Skin of body (tissue), 2 donors: ENCODE data around the gene ADD1. TPM values are rescaled to one million over a fixed set of nuclear protein-coding genes. Genes with fewer than 3 reads are reported as not detected.
A peak's percentile ranks its signal among the peaks of the same experiment; 100 is the strongest.

Experiments
- DNase-seq: peaks from one replicate; lab custom pipeline; 2025; lab: John Stamatoyannopoulos, UW
- total RNA-seq: library from RNA; depleted of rRNA; stranded (reverse); fragments of >200 nt; gene quantifications from one replicate; pipeline ENCODE4 v1.2.3, GENCODE V29; 2014

Gene ADD1
- total RNA-seq, 1 donor from 2014 or later, result 159 TPM

DNA sequence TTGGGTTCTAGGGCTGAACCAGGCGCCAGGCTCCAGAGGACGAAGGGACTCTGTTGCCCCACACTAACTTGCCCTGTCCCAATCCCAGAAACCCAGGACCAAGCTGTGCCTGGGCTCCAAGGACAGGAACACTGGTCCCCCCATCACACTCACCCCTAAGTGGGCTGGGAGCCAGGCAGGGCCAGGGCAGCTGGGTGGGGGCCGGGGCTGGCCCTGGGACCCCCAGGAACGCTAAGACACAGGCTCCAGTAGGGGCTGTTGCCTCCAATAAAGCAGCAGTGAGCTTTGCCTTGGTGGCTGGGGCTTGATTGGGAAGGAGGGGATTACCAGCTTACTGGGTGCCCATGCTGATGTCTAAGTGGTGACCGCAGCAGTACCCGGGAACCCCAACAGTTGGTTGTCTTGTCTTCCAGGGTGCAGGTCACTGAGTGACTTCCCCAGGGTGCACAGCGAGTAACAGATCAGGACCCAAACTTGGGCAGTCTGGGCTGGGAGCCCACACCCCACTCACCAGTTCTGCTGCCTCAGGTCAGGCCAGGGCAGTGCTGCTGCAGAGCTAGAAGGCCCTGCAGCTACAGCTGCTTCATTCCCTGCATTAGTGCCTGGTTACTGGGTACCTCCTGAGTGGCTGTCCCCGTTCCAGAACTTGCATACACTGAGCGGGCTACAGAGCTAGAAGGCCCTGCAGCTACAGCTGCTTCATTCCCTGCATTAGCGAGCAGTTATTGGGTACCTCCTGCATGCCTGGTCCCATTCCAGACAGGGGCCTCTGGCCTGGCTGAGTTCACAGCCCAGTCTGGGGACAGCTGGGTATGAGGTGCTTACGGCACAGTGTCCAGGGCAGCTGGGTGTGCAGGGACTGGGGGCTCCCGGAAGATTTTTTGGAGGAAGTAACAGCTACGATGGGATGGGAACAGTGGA lies 9.4 kb upstream of the ADD1 start:
- DNase-seq, result no peak

DNA sequence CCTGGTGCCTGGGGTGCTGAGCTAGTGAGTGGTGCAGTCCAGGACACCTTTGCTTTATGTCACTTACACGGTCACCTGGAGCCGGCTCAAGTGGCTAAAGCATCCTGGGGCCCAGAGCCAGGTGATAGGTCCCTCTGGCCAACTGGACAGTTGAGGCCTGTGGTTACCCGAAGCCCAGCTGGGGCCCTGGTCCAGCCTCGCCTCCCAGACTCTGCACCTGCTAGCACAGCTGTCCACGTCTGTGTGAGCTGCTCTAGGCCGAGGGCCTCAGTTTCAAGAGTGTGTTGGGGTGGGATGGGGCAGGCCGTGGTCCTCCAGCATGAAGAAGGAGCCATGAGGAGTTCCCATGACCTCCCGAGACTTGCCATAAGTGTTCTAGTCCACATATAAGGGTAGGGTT lies 7.7 kb upstream of the ADD1 start:
- DNase-seq, result no peak

DNA sequence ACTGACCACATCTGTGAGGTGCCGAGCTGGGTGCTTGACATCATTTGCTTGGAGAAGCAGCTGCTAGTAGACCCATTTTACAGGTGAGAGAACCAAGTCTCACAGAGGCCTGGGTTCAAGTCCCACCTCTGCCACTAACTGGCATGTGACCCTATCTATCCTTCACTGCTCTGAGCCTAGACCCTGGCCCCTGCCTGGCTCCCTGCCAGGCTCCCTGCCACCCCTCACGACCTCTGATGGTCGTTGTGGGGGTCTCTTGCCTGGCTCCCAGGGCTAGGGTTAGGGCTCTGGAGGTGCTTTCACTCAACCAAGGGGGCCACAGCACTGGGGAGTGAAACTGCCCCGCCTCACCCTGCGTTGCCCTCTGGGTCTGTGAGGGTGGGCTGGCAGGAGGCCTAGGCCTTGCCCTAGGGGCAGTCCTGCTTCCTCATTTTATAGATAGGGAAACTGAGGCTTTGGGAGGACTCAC lies 7.2 kb upstream of the ADD1 start:
- no peak for DNase-seq

DNA sequence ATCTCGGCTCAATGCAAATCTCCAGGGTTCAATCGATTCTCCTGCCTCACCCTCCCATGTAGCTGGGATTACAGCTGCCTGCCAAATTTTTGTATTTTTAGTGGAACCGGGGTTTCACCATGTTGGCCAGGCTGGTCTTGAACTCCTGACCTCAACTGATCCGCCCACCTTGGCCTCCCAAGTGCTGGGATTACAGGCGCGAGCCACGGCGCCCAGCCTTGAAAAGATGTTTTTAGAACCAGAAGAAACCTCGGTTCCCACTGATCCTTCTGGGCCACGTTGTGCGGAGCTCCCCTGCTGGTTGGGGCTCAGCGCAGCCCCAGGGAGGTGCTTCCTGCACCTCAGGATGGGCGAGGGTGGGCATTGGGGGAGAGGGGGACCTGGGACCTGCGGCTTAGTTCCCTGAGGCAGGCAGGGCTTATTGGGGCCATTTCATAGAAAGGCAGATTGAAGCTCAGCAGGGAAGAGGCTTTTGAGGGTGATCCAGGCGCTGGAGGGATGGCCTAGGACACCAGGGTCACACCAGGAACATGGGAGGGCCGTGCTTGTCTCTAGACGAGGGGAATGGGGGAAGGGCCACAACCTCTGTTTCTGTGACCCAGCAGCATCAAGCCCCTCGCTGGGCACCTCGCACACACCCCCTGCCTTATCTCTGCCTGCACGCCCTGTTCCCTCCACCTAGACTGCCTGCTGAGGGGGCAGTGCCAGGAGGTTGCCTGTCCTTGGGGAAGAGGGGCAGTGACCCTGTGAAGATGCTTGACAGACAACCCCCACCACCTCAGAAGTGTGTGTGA lies 6.3 kb upstream of the ADD1 start:
- no peak for DNase-seq

DNA sequence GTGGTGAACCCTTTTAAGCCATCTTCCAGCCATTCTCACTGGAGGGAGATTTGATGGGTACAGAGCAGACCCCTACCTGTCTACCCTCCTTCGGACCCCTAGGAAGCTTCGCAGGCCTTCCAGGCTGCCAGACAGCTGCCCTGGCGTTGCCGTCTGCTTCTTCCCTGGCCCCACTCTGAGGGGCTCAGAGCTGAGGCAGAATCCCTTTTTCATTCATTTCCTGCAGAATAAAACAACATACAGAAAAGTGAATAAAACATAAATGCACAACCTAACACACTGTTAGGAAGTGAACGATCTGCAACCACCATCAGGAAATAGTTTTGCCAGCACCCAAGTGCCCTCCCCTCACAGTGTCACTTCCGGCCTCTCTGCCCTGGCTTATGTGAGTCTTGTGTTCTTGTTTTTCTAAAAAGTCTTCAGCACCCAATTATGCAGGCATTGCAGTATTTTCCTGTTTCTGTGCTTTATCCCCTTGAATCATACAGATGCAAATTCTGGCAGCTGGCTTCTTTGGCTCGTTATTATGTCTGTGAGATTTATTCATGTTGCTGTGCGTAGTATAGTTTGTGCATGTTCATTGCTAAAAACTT lies 5.6 kb upstream of the ADD1 start:
- DNase-seq, result peak; percentile 89

DNA sequence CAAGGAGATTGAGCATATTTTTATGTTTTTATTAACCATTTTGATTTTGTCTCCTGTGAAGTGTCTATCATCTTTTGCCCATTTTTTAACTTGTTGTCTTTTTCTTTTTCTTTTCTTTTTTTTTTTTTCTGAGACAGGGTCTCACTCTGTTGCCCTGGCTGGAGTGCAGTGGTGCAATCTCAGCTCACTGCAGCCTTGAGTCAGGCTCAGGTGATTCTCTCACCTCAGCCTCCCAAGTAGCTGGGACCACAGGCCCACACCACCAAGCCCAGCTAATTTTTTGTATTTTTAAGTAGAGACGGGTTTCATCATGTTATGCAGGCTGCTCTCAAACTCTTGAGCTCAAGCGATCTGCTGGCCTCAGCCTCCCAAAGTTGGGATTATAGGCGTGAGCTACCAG lies 4.6 kb upstream of the ADD1 start:
- DNase-seq, result no peak

DNA sequence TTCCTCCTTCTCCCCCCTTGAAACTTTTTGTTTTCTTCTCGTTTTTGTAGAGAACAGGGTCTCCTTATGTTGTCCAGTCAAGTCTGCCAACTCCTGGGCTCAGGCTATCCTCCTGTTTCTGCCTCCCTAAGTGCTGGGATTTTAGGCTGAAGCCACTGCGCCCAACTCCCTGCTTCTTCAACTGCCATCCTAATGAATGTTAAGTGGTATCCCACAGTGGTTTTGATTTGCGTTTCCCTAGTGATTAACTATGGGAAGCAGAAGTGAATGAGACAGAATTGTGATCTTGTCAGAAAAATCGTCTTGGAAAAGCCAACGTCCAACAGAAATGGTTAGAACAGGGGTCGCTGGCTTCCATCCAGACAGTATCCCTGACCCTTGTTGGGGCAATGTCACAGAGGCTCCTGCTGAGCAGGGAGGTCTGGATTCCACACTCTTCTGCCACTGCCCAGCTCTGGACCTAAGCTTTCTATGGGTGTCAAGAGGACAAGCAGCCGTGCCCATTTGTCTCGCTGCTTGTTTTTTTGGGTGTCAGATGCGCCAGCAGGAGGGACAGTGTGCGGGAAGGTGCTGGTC lies 869 bp upstream of the ADD1 start:
- no peak for DNase-seq

DNA sequence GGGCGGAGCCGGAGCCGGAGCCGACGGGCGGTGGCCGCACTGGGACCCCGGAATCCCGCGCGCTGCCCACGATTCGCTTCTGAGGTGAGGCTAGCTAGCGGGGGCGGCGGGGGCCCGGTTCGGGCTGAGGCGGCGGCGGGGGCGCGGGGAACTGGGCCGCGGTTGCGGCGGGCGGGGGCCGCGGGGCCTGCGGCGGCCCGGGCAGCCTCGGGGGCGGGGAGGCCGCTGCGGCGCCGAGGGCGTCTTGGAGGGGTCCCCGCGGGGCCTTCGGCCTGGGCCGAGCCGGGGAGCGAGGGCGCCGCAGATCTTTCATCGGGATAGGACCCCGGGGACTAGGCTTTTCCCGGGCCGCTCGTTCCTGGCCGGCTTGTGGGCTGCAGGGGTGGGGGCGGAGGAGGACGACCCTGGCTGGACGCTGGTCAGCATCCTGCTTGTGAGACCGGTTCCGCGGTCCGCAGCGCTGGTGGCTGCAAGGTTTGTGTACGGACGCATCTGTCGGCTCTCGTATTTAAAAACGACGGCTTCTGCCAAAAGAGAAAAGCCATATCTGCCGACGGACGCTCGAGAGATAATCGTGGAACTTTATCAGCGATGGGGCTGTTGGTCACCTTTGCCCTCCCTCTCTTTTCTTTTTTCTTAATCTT lies 419 bp downstream of the ADD1 start:
- no peak for DNase-seq

DNA sequence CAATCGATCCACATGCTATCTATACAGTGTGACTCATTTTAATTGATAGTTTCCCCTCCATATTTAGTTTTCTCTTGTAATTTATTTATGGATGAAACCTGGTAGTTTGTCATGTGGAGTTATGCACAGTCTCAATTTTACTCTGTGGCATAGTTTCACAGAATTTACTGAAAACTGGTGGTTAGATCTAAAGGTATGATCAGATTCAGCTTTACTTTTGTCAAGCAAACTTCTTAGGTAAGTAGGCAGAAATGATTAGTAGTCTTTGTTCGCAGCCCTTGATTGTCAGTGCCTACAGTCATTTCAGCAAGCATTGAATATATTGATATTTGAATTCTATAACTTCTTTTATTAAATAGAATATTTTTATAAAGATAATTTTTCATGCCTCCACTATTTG lies 2.5 kb downstream of the ADD1 start:
- no peak for DNase-seq

DNA sequence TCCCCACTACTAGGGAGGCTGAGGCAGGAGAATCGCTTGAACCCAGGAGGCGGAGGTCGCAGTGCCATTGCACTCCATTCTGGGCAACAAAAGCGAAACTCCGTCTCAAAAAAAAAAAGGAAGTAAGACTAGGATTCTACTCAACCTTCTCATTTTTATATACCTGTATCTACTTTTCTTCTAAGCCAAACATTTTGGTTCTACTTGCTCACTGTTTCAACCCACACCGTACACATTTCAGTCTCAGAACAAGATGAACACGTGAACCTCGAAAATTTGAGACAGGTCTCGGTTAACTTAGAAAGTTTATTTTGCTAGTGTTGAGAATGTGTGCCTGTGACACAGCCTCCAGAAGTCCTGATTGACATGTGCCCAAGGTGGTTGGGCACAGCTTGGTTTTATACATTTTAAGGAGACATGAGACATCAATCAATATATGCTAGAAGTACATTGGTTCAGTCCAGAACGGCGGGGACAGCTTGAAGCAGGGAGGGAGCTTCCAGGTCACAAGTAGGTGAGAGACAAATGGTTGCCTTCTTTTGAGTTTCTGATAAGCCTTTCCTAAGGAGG lies 3.7 kb downstream of the ADD1 start:
- no peak for DNase-seq

DNA sequence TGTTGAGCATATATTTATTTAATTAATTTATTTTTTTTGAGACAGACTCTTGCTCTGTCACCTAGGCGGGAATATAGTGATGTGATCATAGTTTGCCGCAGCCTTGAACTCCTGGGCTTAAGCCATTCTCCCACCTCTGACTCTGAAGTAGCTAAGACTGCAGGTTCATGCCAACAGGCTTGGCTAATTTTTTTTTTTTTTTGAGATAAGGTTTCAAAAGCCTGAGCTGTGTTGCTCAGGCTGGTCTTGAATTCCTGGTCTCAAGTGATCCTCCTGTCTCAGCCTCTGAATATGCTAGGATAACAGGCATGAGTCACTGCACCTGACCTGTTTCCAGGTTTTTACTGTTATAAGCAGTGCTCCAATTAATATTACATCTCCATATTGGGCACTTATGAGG lies 4.8 kb downstream of the ADD1 start:
- no peak for DNase-seq

DNA sequence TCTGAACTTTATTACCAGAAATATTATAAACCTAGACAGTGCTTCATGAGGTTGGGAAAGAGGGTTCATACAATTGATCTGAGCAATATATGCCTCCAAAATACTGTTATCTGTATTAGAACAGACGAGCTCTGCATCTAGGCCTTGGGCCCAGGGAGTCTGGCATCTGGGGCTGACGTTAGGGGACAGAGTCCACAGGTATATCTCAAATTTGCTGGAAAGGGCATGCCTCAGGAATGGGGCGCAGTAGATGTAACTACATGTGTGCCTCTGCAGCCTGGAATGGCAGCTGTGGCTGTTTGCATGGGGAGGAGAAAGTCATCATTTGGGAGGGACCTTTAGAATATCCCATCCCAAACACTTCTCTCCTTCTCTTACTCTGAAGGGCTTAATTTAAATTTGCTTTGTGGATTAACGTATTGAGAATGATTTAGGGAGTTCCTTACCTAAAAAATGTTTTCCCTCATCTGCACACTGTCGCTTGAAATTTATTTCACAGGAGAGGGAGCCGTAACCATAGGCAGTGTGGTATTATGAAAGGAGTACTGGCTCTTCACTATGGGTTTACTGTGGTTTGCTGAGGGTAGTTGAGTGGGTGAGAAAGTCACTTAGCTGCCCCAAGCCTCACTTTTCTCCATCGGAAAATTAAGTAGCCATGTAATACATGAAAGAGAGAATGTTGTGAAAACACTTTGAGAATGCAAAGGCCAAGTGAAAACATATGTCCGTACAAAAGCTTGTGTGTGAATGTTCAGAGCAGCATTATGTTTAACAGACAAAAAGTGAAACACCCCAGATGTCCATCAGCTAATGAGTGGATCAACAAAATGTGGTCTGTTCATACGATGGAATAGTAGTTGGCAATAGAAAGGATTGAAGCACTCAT lies 5.9 kb downstream of the ADD1 start:
- no peak for DNase-seq

DNA sequence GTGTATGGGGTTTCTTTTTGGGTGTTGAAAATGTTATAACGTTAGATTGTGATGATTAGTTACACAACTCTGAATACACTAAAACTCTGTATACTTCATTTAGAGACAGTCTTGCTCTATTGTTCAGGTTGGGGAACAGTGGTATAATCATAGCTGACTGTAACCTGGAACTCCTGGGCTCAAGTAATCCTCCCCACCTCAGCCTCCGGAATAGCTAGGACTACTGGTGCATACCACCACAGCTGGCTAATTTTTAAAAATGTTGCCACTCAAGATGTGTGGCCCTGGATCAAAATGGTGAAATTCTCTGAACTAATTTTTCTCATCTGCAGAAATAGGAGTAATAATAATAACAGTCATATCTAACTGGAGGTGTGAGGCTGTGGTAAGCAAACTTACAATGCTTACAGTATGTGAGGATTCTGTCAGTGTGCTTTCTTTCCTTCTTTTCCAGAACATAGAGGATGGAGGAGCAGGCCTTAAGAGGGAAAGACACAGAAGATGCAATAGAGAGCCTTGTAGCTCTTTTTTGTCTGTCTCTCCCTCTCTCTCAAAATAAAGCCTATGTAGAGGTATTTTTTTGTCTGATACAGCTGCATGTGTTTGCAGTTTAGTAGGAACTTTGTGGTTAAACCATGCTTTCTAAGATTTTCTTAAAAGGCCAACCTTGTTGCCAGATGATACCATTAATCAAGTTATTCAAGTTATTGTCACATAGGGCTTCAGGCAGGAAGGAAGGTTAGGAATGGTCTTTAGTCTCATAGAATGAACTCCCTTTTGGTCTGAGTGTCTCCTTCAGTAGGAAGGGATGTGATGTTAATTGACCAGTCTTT lies 7.5 kb downstream of the ADD1 start:
- no peak for DNase-seq

DNA sequence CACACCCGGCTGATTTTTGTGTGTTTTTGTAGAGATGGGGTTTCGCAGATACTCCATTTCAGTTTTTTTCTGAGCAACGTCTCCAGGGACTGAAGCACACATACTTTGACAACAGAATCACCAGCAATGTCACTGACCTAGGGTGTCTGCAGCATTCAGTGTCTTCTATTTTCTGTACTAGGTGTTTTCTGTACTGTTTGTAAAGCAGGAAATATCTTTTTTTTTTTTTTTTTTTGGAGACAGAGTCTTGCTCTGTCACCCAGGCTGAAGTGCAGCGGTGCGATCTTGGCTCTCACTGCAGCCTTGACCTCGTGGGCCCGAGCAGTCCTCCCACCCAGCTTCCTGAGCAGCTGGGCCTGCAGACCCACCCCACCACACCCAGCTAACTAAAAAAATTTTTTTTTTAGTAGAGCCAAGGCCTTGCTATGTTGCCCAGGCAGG lies 8.9 kb downstream of the ADD1 start:
- no peak for DNase-seq

DNA sequence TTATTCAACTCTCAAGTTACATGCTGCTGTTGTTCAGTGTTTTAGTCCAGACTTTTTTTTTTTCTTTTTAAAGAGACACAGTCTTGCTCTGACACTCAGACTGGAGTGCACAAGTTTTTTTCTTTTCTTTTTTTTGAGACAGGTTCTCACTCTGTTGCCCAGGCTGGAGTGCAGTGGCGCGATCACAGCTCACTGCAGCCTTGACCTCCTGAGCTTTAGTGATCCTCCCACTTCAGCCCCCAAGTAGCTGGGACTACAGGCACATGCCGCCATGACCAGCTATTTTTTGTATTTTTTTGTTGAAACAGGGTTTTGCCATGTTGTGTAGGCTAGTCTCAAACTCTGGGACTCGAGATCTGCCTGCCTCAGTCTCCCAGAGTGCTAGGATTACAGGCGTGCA lies 11.9 kb downstream of the ADD1 start:
- no peak for DNase-seq

DNA sequence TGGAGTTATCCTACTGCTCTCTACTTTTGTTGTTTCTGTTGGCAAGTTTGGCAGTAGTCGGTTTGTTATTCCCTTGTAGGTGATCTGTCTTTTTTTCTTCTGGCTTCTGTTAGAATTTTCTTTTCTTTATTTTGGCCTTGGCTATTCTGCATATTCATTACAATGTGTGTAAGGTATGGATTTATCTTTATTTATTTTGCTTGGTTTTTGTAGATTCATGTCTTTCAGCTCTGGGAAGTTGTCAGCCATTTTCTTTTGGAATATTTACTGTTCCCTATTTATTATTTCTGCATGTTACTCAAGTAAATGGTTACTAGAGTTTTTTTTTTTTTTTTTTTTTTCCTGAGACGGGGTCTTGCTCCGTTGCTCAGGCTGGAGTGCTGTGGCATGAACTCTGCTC lies 12.6 kb downstream of the ADD1 start:
- DNase-seq, result no peak

DNA sequence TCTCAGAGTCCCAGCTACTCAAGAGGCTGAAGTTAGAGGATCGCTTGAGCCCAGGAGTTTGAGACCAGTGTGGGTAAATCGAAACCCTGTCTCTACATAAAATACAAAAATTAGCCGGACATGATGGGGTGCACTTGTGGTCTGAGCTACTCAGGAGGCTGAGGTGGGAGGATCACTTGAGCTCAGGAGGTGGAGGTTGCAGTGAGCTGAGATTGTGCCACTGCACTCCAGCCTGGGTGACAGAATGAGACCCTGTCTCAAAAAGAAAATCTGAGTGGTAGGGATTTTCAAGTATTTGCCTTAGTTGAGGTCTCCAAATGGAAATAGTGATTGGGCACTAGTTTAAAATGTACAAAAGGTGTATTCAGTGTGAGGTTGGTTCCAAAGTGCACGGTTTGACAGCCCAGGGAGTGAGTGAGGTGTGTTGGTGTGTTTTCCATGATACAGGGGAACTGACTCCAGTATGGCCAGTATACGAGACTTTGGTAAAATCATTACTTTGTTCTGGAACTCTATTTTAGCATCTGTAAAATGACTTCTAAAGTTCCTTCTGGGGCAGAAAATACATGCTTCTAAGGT lies 13.8 kb downstream of the ADD1 start:
- no peak for DNase-seq

DNA sequence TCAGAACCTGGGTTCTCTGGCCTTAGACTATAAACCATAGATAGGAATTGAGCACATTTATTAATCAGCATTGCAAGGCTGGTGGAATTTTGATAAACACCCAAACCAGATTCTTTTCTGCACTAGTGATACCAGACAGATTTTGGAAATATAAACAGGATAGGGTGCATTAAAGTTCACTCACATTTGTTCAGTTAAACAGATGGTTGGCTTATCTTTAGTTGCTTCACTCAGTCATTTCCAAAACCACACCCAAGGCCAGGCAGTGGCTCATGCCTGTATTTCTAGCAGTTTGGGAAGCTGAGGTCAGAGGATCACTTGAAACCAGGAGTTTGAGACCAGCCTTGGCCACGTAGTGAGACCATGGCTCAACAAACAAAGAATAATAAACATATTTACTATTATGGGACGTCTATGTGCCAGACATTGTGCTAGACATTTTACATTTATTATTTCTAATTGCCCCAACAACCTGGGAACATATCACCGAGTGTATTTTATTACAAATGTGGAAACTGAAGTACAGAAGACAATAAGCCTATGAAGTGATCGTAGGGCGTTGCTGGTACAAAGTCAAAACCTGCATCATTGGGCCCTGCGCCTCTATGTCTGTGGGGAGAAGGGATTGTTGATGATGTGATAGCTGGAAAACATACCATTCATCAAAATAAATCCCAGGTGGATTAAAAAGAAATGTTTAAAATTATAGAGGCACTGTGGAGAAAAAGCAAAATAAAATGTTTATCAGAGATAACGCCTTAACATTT lies 15.0 kb downstream of the ADD1 start:
- DNase-seq, result peak; percentile 53
